NCI-H226 (cell line): ENCODE data around the gene CPED1.
"Not testable (repeated sequence)": the region's sequence is repeated elsewhere in the genome, so short reads cannot be mapped to it uniquely, and the experiment has no call there.

ENCODE experiments used
- DNase-seq: peaks from one replicate; pipeline ENCODE4 v3.0.0-alpha.2; 2015

CPED1 gene

GRCh38 chr7:121020989-121021969 is 32.8 kb downstream of the CPED1 start:
- DNase-seq: no peak

- DNase-seq: no peak
These were observed 34.7 kb downstream of the CPED1 start for GRCh38 chr7:121023194-121023593.

DNA sequence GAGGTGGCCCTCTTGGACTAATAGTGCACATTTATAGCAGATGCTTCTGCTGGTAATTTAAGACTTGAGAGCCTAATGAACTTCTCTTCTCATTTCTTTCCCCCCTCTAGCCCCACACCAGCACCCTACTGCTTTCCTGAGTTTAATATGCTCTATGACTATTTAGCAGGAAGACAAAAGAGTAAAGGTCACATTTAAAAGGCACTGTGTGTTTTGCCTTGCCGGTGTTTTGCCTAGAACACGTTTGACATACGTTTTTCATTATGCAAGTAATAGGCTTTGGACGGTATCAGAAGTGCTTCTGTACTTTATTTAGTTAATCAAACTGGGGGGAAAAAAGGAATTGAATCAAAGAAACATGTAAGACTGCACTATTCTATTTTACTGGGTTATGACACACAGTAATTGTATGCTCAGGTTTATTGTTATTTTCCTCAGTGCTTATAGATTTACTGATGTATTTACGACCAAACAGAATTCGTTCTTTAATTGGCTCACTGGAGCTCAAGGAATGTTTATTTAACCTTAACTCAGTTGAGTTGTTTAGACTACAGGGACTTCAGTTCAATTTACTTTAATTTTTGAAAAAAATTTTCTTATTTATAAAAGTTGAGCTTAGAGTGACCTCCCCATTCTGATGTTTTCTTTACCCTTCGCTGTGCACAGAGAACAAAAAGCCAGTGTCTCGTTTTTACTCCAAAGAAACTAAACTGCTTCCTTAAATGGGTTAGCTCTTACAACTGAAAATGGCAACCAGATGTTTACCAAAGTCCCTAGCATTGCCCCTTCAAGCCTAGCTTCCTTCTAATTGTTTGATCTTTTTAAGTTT is 35.4 kb downstream of the CPED1 start:
- DNase-seq: no peak

DNA sequence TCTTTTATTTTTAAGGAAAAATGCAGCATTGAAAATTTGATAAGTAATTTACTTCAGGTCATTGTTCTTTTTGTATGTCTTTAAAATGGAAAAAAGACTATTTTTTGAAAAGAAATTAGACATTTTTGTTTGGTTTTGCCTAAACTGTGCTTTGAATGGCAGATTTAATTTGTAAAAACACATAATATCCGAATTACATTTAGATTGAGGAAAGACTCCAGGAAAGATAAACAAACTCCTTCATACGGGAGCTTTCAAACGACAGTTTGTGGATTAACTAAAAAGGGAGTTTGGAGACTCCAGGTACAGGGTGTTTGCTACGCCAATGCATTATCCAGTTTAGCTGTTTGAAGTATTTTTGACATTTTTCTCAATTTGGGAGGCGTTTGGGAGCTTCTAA is 36.1 kb downstream of the CPED1 start:
- no peak for DNase-seq

DNA sequence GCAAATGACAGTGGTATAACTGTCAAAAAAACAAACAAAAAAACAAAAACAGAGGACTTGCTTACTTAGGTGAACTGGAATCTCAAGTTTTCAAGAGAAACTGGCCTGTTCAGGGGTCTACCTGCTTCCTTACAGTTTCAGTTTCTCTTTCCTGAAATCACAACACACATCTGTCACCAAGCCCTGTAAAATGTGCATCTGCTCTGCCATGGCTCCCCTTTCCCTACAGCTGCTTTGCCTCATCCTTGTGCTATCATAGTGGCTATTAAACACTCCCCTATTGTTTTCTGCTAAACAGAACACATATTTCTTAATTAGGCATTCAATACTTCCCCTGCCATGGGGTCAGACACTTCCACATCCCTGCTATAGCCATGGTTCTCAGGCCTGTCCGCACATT is 37.6 kb downstream of the CPED1 start:
- no peak for DNase-seq

GRCh38 chr7:121026577-121027111 is 38.1 kb downstream of the CPED1 start:
- no peak for DNase-seq

DNA sequence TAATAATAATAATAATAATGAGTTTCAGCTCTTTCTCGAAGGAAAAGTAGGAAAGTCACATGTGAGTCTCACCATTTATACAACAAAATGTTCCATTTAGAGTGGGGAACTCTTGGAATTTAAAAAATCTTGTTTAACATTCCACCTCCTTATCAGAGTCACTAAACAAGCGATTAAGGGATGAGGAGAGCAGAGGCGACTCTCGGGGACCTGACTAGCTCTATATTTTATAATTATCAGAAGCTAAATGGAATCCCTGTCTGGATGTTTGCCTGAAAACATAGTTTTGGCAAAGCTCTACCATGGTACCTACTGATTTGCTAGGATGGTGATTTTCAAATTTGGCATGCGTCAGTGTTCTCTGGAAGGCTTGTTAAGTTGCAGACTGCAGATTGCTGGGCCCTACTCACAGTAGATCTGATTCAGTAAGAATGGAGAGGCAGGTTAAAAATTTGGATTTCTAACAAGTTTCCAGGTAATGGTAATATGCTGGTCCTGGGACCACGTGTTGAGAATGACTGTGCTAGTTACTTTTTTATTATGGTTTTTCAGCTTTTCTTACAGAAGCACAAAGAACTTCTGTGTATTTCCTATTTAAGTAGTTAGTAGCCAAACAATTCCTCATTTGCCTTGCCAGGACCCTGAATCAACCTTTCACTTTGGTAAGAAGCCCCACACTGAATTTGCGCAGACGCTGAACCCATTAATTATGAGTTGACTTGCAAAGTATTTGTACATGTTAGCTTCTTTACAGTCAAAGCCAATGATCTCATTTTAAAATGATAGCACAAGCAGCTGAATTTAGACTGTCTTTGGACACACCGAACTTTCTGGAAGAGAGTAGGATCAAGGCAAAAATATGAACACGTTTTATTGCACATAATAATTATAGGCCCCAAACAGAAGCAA is 39.5 kb downstream of the CPED1 start:
- DNase-seq: no peak

DNA sequence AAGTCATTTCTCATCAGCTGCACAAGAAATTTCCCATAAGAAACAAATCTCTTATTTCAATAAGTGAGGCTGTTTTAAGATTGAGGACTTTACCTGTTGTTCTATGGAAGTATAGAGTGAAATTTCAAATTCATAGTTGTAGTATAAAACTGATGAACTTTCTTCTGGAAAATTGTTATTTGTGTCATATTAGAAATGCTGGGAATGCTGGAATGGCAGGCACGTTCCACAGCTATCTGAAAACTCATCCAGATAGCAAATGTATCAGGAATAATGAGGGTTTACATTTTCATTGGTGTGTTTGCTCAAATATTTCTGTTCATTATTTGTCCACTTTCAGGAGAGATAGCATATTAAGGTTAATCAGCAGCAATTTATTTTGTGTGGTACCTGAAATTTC is 40.8 kb downstream of the CPED1 start:
- no peak for DNase-seq

GRCh38 chr7:121030308-121030707 is 41.8 kb downstream of the CPED1 start:
- DNase-seq: no peak

- DNase-seq: no peak
These were observed 44.3 kb downstream of the CPED1 start for GRCh38 chr7:121032645-121033460.

GRCh38 chr7:121034929-121035328 is 46.4 kb downstream of the CPED1 start:
- no peak for DNase-seq

- DNase-seq: not testable (repeated sequence)
These were observed 48.3 kb downstream of the CPED1 start for GRCh38 chr7:121036776-121037175.

- DNase-seq: not testable (repeated sequence)
These were observed 48.8 kb downstream of the CPED1 start for GRCh38 chr7:121037329-121037728.

DNA sequence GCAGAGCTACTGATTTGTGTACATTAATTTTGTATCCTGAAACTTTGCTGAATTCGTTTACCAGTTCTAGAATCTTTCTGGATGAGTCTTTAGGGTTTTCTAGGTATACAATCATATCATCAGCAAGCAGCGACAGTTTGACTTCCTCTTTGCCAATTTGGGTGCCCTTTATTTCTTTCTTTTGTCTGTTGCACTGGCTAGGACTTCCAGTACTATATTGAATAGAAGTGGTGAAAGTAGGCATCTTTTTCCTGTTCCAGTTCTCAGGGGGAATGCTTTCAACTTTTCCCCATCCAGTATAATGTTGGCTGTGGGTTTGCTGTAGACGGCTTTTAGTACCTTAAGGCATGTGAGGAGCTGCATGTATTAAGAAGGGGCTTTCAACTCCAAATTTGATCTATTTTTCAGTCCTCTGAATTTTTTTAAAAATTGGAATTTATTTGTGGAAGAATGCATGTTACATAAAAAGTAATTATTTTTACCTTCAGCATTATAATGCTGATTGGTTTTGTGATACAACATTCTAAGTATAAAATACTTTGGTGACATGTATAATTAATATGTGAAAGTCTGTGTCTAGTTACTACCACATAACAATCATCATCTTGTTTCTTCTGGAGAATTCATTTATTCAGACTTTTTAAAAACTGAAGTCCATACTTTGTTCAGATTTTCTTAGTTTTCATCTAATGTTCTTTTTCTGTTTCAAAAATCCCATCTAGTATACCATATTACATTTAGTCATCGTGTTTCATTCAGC is 49.6 kb downstream of the CPED1 start:
- DNase-seq: no peak

DNA sequence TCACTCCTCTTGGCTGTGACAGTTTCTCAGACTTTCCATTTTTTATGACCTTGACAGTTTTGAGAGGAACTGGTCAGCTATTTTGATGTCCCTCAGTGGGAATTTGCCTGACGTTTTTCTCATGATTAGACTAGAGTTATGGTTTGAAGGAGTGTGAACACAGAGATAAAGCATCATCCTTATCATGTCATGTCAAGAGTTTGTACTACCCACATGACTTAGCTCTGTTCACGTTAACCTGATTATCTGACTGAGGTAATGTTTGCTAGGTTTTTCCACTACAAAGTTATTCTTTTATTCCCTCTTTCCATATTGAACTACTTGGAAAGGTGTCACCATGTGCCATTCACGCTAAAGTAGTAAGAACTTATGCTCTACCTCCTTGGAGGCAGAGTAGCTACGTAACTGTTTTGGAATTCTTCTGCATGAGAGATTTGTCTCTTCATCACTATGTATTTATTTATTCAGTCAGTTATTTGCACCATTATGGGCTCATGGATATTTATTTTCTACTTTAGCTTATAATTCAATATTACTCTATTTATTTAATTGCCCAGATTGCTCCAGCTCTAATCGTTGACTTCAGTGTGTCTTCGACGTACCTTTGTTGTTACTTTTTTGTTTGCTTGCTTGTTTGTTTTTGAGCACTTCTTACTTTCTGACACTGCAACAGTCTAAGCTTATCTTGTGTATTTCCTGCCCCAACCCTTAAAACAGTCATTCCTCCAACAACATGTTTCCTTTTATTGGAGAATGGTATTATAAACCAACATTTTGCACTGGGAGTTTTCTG is 50.4 kb downstream of the CPED1 start:
- no peak for DNase-seq

DNA sequence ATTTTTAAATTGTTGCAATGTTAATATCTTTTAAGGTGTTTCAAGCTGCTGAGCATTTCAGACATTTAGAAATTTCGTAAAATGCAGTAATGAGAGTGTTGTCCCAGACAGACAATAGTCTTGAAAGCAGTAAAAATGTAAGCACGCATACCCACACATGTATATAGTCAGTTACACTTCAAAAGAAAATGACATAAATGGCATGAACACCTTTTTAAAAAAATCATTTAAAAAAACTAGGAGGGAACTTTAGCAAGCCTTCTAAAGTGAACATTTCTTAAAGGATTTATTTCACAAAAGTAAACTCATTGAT is 51.0 kb downstream of the CPED1 start:
- no peak for DNase-seq

GRCh38 chr7:121039994-121040393 is 51.5 kb downstream of the CPED1 start:
- DNase-seq: no peak

- DNase-seq: no peak
These were observed 53.1 kb downstream of the CPED1 start for GRCh38 chr7:121041516-121042148.

- DNase-seq: no peak
These were observed 53.7 kb downstream of the CPED1 start for GRCh38 chr7:121042195-121042594.

- DNase-seq: no peak
These were observed 54.4 kb downstream of the CPED1 start for GRCh38 chr7:121042899-121043298.
